ENCODE results near the gene INMT.

DNA sequence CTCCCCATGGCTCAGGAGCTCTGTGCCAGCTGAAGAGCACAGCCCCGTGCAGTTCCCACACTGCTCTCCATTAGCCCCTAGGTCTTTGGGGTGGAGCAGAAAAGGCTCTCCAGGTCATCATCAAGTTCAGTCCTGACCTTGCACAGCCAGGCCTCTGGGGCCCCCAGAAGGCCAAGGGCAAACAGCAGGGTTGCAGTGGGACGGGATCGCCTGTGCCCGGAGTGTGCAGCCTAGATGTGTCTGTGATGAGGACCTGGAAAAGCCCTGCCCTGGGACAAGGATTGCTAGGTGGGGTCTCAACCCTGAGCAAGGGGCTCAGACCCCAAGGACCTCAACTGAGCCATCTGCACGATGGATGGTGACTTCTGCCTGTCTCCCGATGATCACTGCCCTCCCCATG, 549 bp downstream of the INMT start:
- TF ChIP-seq, protein P1, sequence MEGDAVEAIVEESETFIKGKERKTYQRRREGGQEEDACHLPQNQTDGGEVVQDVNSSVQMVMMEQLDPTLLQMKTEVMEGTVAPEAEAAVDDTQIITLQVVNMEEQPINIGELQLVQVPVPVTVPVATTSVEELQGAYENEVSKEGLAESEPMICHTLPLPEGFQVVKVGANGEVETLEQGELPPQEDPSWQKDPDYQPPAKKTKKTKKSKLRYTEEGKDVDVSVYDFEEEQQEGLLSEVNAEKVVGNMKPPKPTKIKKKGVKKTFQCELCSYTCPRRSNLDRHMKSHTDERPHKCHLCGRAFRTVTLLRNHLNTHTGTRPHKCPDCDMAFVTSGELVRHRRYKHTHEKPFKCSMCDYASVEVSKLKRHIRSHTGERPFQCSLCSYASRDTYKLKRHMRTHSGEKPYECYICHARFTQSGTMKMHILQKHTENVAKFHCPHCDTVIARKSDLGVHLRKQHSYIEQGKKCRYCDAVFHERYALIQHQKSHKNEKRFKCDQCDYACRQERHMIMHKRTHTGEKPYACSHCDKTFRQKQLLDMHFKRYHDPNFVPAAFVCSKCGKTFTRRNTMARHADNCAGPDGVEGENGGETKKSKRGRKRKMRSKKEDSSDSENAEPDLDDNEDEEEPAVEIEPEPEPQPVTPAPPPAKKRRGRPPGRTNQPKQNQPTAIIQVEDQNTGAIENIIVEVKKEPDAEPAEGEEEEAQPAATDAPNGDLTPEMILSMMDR (IDR thresholded peaks at IDR 0.05; ENCODE audit: low read length): no peak
- TF ChIP-seq EZH2 (IDR thresholded peaks at IDR 0.05; ENCODE audit: borderline replicate concordance, low read length): no peak

Data from OCI-LY1 (cell line).